DND-41 (cell line): ENCODE measurements around the gene PHOX2A.

Experiments
- ATAC-seq: fragments of 200-7000 bp; cut with Tn5 transposase; 3 replicates; pipeline ENCODE4 v1.9.1; 2021; ENCODE audit warnings: low read depth; ENCODE audit not compliant: insufficient read depth
- DNase-seq: peaks from one replicate; pipeline ENCODE4 v3.0.0-alpha.2; 2020
- H2AFZ ChIP-seq: 2 replicates; pipeline ENCODE4 v1.6.0; 2012; ENCODE audit warnings: low read depth, low read length
- H3K27ac ChIP-seq: 2 replicates; pipeline ENCODE4 v1.5.1; 2012; ENCODE audit warnings: low read length, inconsistent platforms
- H3K27me3 ChIP-seq: fragments of 200-600 bp; sonication (generic); 2 replicates; pipeline ENCODE4 v1.6.0; 2012; ENCODE audit warnings: low read length, mild to moderate bottlenecking, inconsistent platforms; ENCODE audit not compliant: insufficient read depth, poor library complexity
- H3K36me3 ChIP-seq: 2 replicates; pipeline ENCODE4 v1.5.1; 2012; ENCODE audit warnings: low read length, inconsistent platforms; ENCODE audit not compliant: insufficient read depth
- H3K4me1 ChIP-seq: 2 replicates; pipeline ENCODE4 v1.5.1; 2012; ENCODE audit warnings: mild to moderate bottlenecking, low read length; ENCODE audit not compliant: insufficient read depth
- H3K4me2 ChIP-seq: 2 replicates; pipeline ENCODE4 v1.6.0; 2012; ENCODE audit warnings: mild to moderate bottlenecking, moderate library complexity, low read length, inconsistent platforms; ENCODE audit not compliant: insufficient read depth
- H3K4me3 ChIP-seq, 2 experiments: fragments of 200-600 bp in 1 of 2; shearing (Covaris generic) in 1 of 2; 2 replicates each; pipeline ENCODE4 v1.5.1; 2012 to 2016; ENCODE audit warnings: inconsistent platforms in 2 of 2, low read length in 2 of 2, mild to moderate bottlenecking in 2 of 2, low read depth in 1 of 2, moderate library complexity in 1 of 2
- H3K79me2 ChIP-seq: 2 replicates; pipeline ENCODE4 v1.6.0; 2012; ENCODE audit warnings: low read length, inconsistent platforms; ENCODE audit not compliant: insufficient read depth
- H3K9ac ChIP-seq: 2 replicates; pipeline ENCODE4 v1.6.0; 2012; ENCODE audit warnings: low read depth, mild to moderate bottlenecking, inconsistent platforms, low read length, moderate library complexity
- H3K9me3 ChIP-seq: 2 replicates; pipeline ENCODE4 v1.5.1; 2012; ENCODE audit warnings: low read length, moderate library complexity, mild to moderate bottlenecking, inconsistent platforms; ENCODE audit not compliant: insufficient read depth, severe bottlenecking
- H4K20me1 ChIP-seq: 2 replicates; pipeline ENCODE4 v1.6.0; 2012; ENCODE audit warnings: low read length; ENCODE audit not compliant: insufficient read depth
- CTCF ChIP-seq: IDR thresholded peaks from 2 replicates; pipeline ENCODE4 v1.5.1; 2012; ENCODE audit warnings: borderline replicate concordance, low read length, moderate library complexity, mild to moderate bottlenecking; ENCODE audit not compliant: poor library complexity, severe bottlenecking; ENCODE audit errors: extremely low read depth
- EZH2 ChIP-seq: IDR thresholded peaks from 3 replicates; pipeline ENCODE4 v1.6.1; 2012; ENCODE audit warnings: borderline replicate concordance, low read depth, mild to moderate bottlenecking, moderate library complexity, low read length, inconsistent platforms; ENCODE audit not compliant: severe bottlenecking

PHOX2A gene

DNA sequence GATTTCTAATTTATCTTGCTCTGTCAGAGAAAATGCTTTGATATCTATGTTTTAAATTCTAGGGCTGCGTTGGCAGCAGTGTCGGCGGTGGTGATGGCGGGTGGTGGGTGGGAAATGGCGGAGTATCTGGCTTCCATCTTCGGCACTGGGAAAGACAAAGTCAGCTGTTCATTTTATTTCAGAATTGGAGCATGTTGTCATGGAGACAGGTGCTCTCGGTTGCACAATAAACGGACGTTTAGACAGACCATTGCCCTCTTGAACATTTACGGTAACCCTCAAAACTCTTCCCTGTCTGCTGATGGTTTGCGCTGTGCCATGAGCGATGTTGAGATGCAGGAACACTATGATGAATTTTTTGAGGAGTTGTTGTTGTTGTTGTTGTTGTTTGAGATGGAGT, 36.1 kb upstream of the PHOX2A start:
- Histone ChIP-seq H3K9ac (no peak overlapping the region), H2AFZ (no peak overlapping the region), H3K36me3 (no peaks in the 10 kb centered on the region), H3K27ac (no peak overlapping the region), H3K27me3 (no peaks in the 10 kb centered on the region), H3K4me2 (no peak overlapping the region), H3K4me3 (no peak overlapping the region), H4K20me1 (no peaks in the 10 kb centered on the region), H3K4me1 (no peaks in the 10 kb centered on the region), H3K79me2 (no peaks in the 10 kb centered on the region), H3K9me3 (no peaks in the 10 kb centered on the region)
- ATAC-seq (no peak), DNase-seq (no peak)
- TF ChIP-seq CTCF = no peak
- TF ChIP-seq EZH2 = no peak

- Histone ChIP-seq H3K9me3 (no peaks in the 10 kb centered on the region), H3K9ac (no peak overlapping the region), H3K27me3 (no peaks in the 10 kb centered on the region), H3K4me1 (no peaks in the 10 kb centered on the region), H2AFZ (no peak overlapping the region), H3K79me2 (no peaks in the 10 kb centered on the region), H3K36me3 (no peaks in the 10 kb centered on the region), H3K4me2 (no peak overlapping the region), H3K27ac (no peak overlapping the region), H4K20me1 (no peaks in the 10 kb centered on the region), H3K4me3 (no peak overlapping the region)
- DNase-seq (no peak), ATAC-seq (no peak)
- TF ChIP-seq CTCF = no peak
Measured at GRCh38 chr11:72278905-72279304, 34.9 kb upstream of the PHOX2A start.

DNA sequence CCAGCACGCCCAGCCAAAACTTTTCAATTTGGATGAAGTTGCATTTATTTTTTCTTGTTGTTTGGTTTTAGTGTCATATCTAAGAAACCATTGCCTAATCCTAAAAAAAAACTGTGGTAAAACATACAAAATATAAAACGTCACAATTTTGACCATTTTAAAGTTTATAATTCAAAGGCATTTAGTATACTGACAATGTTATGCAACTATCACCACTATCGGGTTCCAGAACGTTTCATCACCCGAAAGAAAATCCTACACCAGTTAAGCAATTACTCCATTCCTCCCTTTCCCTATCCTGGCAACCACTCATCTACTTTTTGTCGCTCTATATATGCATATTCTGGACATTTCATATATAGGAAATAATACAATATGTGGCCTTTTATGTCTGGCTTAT, 30.5 kb upstream of the PHOX2A start:
- TF ChIP-seq CTCF (no peak), EZH2 (no peak)
- Histone ChIP-seq H3K4me3 (no peak overlapping the region), H4K20me1 (no peaks in the 10 kb centered on the region), H2AFZ (no peak overlapping the region), H3K27ac (no peak overlapping the region), H3K9me3 (no peaks in the 10 kb centered on the region), H3K4me2 (no peak overlapping the region), H3K36me3 (no peaks in the 10 kb centered on the region), H3K9ac (no peak overlapping the region), H3K4me1 (no peaks in the 10 kb centered on the region), H3K27me3 (no peaks in the 10 kb centered on the region), H3K79me2 (no peaks in the 10 kb centered on the region)
- no peak for ATAC-seq
- no peak for DNase-seq

- no peak for TF ChIP-seq CTCF
- no peak for TF ChIP-seq EZH2
- Histone ChIP-seq H4K20me1 (no peaks in the 10 kb centered on the region), H3K79me2 (no peaks in the 10 kb centered on the region), H3K36me3 (no peaks in the 10 kb centered on the region), H3K4me1 (no peaks in the 10 kb centered on the region), H3K27ac (no peak overlapping the region), H3K4me2 (no peak overlapping the region), H2AFZ (no peak overlapping the region), H3K4me3 (no peak overlapping the region), H3K9me3 (no peaks in the 10 kb centered on the region), H3K27me3 (no peaks in the 10 kb centered on the region), H3K9ac (no peak overlapping the region)
- no peak for DNase-seq
- no peak for ATAC-seq
Measured at GRCh38 chr11:72271980-72272379, 28.0 kb upstream of the PHOX2A start.
